Measurements from ENCODE around the gene NHLH2. TPM values are rescaled to one million over a fixed set of nuclear protein-coding genes. Genes with fewer than 3 reads are reported as not detected.

NHLH2 gene
- not detected for total RNA-seq

- no peaks in the 10 kb centered on the region for H3K36me3 ChIP-seq
- no peak within 1 kb of the TSS for H3K4me3 ChIP-seq
- H3K27ac ChIP-seq = no peak within 1 kb of the TSS
- no peaks in the 10 kb centered on the region for H3K9me3 ChIP-seq
- peaks cover 3 to 18% of the 10 kb centered on the region in 2 donors for H3K4me1 ChIP-seq
- peaks cover 11 to 77% of the 10 kb centered on the region in 2 donors for H3K27me3 ChIP-seq
- TF ChIP-seq CTCF (IDR thresholded peaks at IDR 0.05) = no peak
- no peak for TF ChIP-seq POLR2A (IDR thresholded peaks at IDR 0.05)
- no peak for TF ChIP-seq POLR2AphosphoS5 (IDR thresholded peaks at IDR 0.05)
- no peak for DNase-seq (ENCODE audit: low spot score in 2 of 2)
- intact Hi-C loops (cut with DNase I; ENCODE audit: low total_unique reads) = no loop called here
Measured at GRCh38 chr1:115840605-115841460, at the start of gene NHLH2. NHLH2 (minus strand) TSS chr1:115841126; CDS start chr1:115838372, 2,754 bp downstream.

DNA sequence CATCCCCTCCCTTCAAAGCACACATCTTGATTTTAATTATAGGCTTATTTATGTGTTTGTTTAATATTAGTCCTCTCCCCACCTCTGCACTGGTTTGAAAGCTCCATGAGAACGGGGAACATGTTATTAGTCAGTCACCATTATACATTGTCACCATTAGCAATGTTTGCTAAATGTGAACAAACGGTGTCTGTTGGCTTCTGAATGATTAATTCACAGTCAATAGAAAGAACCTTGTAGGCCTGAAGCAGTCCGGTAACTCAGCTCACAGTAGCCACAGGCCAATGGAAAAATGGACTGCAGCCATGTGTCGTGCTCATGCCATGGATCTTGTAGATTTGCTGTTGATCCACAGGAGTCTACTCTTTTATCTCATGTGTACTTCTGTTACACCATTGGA, 49.7 kb upstream of the NHLH2 start:
- H3K36me3 ChIP-seq = no peaks in the 10 kb centered on the region
- no peaks in the 10 kb centered on the region for H3K4me1 ChIP-seq
- H3K9me3 ChIP-seq = no peaks in the 10 kb centered on the region
- no peaks in the 10 kb centered on the region for H3K27me3 ChIP-seq
- no peak overlapping the region for H3K27ac ChIP-seq
- intact Hi-C loops (cut with DNase I; ENCODE audit: low total_unique reads) = no loop called here
- DNase-seq (ENCODE audit: low spot score in 2 of 2) = no peak
- no peak overlapping the region for H3K4me3 ChIP-seq
- TF ChIP-seq CTCF (IDR thresholded peaks at IDR 0.05) = no peak
- no peak for TF ChIP-seq POLR2AphosphoS5 (IDR thresholded peaks at IDR 0.05)
- no peak for TF ChIP-seq POLR2A (IDR thresholded peaks at IDR 0.05)

GRCh38 chr1:115888976-115889375, 48.0 kb upstream of the NHLH2 start:
- intact Hi-C loops (cut with DNase I; ENCODE audit: low total_unique reads) = no loop called here
- Histone ChIP-seq H3K4me3 (no peak overlapping the region), H3K36me3 (no peaks in the 10 kb centered on the region), H3K27me3 (no peaks in the 10 kb centered on the region), H3K27ac (no peak overlapping the region), H3K9me3 (no peaks in the 10 kb centered on the region), H3K4me1 (no peaks in the 10 kb centered on the region)
- no peak for TF ChIP-seq POLR2A (IDR thresholded peaks at IDR 0.05)
- TF ChIP-seq POLR2AphosphoS5 (IDR thresholded peaks at IDR 0.05) = no peak
- TF ChIP-seq CTCF (IDR thresholded peaks at IDR 0.05) = no peak
- no peak for DNase-seq (ENCODE audit: low spot score in 2 of 2)

- no peak for TF ChIP-seq CTCF (IDR thresholded peaks at IDR 0.05)
- TF ChIP-seq POLR2A (IDR thresholded peaks at IDR 0.05) = no peak
- no peak for TF ChIP-seq POLR2AphosphoS5 (IDR thresholded peaks at IDR 0.05)
- Histone ChIP-seq H3K4me1 (no peaks in the 10 kb centered on the region), H3K4me3 (no peak overlapping the region), H3K9me3 (no peaks in the 10 kb centered on the region), H3K27me3 (no peaks in the 10 kb centered on the region), H3K36me3 (no peaks in the 10 kb centered on the region), H3K27ac (no peak overlapping the region)
- no peak for DNase-seq (ENCODE audit: low spot score in 2 of 2)
- intact Hi-C loops (cut with DNase I; ENCODE audit: low total_unique reads) = no loop called here
Measured at GRCh38 chr1:115882913-115883902, 42.3 kb upstream of the NHLH2 start.
